ENCODE data around the gene TMEM97. TPM values are rescaled to one million over a fixed set of nuclear protein-coding genes. Genes with fewer than 3 reads are reported as not detected.

Gene TMEM97
- total RNA-seq, 1 donor from 2014 or later: 59.4 TPM

DNA sequence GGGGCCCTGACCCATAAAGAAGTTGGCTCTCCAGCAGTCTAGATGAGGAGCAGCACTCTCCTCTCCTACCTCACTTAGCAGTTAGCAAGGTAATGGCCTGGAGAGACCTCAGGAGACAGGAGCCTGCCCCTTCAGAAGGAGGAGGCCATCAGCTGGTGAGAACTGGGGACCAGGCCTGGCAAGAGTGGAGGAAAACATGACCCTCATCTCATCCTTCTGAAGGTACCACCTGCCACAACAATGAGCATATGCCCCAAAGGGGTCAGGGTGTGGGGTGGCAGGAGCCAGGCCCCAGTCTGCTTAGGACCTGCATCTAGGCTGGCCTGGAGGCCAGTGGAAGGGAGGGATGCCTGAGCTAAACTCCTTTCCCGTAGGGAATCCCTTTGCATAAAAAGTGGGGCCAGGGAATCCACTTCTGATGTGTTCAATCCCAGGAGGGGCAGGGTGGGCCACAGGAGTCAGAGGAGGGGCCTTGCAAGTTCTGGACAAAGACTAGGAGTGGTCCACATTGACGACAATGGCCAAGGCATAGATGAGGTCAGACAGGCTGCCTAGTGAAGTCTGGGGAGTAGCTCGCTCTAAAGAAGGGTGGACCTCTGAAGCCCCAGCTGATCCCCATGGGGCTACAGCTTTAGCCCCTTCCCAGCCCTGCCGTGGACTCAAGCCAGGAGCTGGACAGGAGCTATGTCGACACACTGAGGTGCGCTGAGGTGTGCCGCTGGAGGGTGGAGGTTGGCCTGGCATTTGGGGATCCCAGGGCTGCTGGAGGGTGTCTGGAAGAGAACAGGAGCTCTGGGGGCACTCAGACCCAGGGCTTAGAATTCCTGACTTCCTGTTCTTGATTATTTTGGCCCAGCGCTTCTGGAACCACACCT is 45.0 kb downstream of the TMEM97 start:
- no peak for DNase-seq (ENCODE audit: low spot score)
- H3K27me3 Mint-ChIP-seq (ENCODE audit: unreplicated experiment): no peaks in the 10 kb centered on the region
- H3K4me3 Mint-ChIP-seq (ENCODE audit: unreplicated experiment): no peak overlapping the region
- no peaks in the 10 kb centered on the region for H3K9me3 Mint-ChIP-seq (ENCODE audit: unreplicated experiment)
- H3K36me3 Mint-ChIP-seq (ENCODE audit: low read depth, unreplicated experiment): peaks cover 20% of the 10 kb centered on the region
- no peaks in the 10 kb centered on the region for H3K4me1 Mint-ChIP-seq (ENCODE audit: unreplicated experiment)
- H3K27ac Mint-ChIP-seq (ENCODE audit: unreplicated experiment): no peak overlapping the region
- TF ChIP-seq, protein P1, sequence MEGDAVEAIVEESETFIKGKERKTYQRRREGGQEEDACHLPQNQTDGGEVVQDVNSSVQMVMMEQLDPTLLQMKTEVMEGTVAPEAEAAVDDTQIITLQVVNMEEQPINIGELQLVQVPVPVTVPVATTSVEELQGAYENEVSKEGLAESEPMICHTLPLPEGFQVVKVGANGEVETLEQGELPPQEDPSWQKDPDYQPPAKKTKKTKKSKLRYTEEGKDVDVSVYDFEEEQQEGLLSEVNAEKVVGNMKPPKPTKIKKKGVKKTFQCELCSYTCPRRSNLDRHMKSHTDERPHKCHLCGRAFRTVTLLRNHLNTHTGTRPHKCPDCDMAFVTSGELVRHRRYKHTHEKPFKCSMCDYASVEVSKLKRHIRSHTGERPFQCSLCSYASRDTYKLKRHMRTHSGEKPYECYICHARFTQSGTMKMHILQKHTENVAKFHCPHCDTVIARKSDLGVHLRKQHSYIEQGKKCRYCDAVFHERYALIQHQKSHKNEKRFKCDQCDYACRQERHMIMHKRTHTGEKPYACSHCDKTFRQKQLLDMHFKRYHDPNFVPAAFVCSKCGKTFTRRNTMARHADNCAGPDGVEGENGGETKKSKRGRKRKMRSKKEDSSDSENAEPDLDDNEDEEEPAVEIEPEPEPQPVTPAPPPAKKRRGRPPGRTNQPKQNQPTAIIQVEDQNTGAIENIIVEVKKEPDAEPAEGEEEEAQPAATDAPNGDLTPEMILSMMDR (IDR thresholded peaks at IDR 0.05; ENCODE audit: unreplicated experiment): no peak

DNA sequence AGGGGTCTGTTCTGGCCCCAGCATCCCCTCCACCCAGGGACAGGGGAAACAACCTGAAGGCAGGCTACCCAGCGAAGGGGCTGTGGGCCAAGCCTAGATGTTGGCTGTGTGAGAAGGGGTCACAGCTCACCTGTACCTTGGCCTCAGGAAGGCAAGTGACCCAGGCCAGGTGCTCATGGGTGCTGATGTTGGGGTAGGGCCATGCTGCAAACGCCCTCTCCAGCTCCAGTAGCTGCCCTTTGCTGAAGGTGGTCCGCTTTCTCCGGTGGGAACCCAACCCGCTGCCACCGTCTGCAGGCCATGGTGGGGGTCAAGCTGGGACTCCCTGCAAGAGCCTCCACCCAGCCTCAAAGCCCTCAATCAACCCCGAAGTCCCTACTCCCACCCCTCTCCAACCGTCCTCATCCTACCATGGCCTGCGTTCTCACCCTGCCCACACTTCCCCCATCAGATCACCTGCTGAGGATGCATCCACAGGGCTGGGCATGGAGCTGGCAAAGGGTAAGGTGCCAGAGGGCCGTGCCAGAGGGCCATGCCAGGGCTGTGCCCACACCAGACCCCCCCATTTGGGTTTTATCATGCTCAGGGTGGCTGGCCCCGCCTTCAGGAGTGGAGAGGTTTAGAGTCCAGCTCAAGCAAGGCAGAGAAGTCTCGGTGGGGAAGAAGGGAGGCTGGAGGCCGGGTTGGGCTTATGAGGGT is 45.8 kb downstream of the TMEM97 start, which contains the start of gene SEBOX:
TSS of gene SEBOX (minus strand) at position 535 of the 699 bp plus-strand sequence. CDS start at position 487, 48 bp downstream.
- DNase-seq (ENCODE audit: low spot score): no peak
- Mint-ChIP-seq H3K27me3 (ENCODE audit: unreplicated experiment) (peaks cover 4% of the 10 kb centered on the region), H3K36me3 (ENCODE audit: low read depth, unreplicated experiment) (peaks cover 16% of the 10 kb centered on the region), H3K4me3 (ENCODE audit: unreplicated experiment) (no peak within 1 kb of the TSS), H3K27ac (ENCODE audit: unreplicated experiment) (no peak within 1 kb of the TSS), H3K9me3 (ENCODE audit: unreplicated experiment) (no peaks in the 10 kb centered on the region), H3K4me1 (ENCODE audit: unreplicated experiment) (no peaks in the 10 kb centered on the region)
- TF ChIP-seq, protein P1 (IDR thresholded peaks at IDR 0.05; ENCODE audit: unreplicated experiment): no peak

DNA sequence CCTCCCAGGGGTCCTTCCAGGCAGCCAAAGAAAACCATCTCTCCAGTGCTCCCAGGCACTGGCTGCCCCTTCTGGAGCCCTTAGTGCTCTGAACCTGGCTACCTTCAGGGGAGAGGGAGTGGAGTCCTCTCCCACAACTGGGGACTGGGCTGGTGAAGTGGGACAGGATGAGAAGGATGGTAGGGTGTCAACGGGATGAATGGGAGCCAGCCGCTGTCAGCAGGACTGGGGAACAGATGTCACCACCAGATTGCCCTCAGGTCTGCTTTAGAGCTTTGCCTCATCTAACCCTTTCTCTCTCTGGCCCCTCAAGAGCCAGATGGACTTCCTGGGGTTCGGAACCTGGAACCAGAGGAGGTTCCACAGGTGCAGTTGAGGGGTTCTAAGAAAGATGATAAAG is 46.5 kb downstream of the TMEM97 start:
- DNase-seq (ENCODE audit: low spot score): no peak
- H3K27me3 Mint-ChIP-seq (ENCODE audit: unreplicated experiment): peaks cover 6% of the 10 kb centered on the region
- H3K4me1 Mint-ChIP-seq (ENCODE audit: unreplicated experiment): no peaks in the 10 kb centered on the region
- TF ChIP-seq, protein P1 (IDR thresholded peaks at IDR 0.05; ENCODE audit: unreplicated experiment): no peak
- no peaks in the 10 kb centered on the region for H3K9me3 Mint-ChIP-seq (ENCODE audit: unreplicated experiment)
- H3K4me3 Mint-ChIP-seq (ENCODE audit: unreplicated experiment): no peak overlapping the region
- H3K27ac Mint-ChIP-seq (ENCODE audit: unreplicated experiment): no peak overlapping the region
- H3K36me3 Mint-ChIP-seq (ENCODE audit: low read depth, unreplicated experiment): peaks cover 12% of the 10 kb centered on the region

DNA sequence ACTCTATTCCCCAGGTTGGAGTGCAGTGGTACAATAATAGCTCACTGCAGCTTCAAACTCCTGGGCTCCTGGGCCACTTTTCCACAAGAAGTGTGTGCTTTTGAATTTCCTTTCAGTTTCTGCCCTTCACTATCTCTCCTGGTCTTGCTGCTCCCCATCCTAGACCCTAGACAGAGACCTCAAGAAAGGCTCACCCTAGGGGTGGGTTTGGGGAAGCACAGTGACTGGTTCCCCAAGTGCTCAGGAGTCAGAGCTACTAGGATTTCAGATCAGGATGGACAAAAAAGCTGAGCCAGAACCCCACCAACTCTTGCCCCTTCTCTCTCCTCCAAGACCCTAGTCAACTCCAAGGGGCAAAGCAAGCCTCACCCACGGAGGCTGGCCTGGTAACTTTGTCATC is 47.6 kb downstream of the TMEM97 start:
- TF ChIP-seq, protein P1 (IDR thresholded peaks at IDR 0.05; ENCODE audit: unreplicated experiment): no peak
- Mint-ChIP-seq H3K36me3 (ENCODE audit: low read depth, unreplicated experiment) (peaks cover 4% of the 10 kb centered on the region), H3K4me3 (ENCODE audit: unreplicated experiment) (no peak overlapping the region), H3K9me3 (ENCODE audit: unreplicated experiment) (no peaks in the 10 kb centered on the region), H3K27ac (ENCODE audit: unreplicated experiment) (no peak overlapping the region), H3K4me1 (ENCODE audit: unreplicated experiment) (peaks cover 3% of the 10 kb centered on the region), H3K27me3 (ENCODE audit: unreplicated experiment) (peaks cover 9% of the 10 kb centered on the region)
- no peak for DNase-seq (ENCODE audit: low spot score)
